Activated CD4-positive, alpha-beta T cell treated with anti-CD3 and anti-CD28 coated beads for 48 hours (primary cell): ENCODE data around the gene MRPL37.
"Not testable (repeated sequence)": the region's sequence is repeated elsewhere in the genome, so short reads cannot be mapped to it uniquely, and the experiment has no call there.

Source experiments
- DNase-seq: peaks from one replicate; pipeline ENCODE4 v3.0.0-alpha.2; 2020

MRPL37 gene

GRCh38 chr1:54220004-54220811 is 20.2 kb downstream of the MRPL37 start:
- DNase-seq = no peak

- no peak for DNase-seq
Observed at GRCh38 chr1:54221113-54221834, 21.3 kb downstream of the MRPL37 start.

- no peak for DNase-seq
Observed at GRCh38 chr1:54221867-54222484, 22.0 kb downstream of the MRPL37 start.

GRCh38 chr1:54222711-54223110 is 22.7 kb downstream of the MRPL37 start:
- DNase-seq = no peak

- no peak for DNase-seq
Observed at GRCh38 chr1:54223441-54224202, 23.7 kb downstream of the MRPL37 start.

GRCh38 chr1:54224233-54224632 is 24.3 kb downstream of the MRPL37 start:
- DNase-seq = no peak

GRCh38 chr1:54225378-54225777 is 25.4 kb downstream of the MRPL37 start:
- DNase-seq = no peak

- no peak for DNase-seq
Observed at GRCh38 chr1:54225986-54226559, 26.1 kb downstream of the MRPL37 start.

GRCh38 chr1:54227091-54227602 is 27.2 kb downstream of the MRPL37 start:
- peak; percentile 28 for DNase-seq

GRCh38 chr1:54227891-54228310 is 27.9 kb downstream of the MRPL37 start:
- no peak for DNase-seq

GRCh38 chr1:54228638-54229079 is 28.7 kb downstream of the MRPL37 start:
- no peak for DNase-seq

GRCh38 chr1:54229281-54229891 is 29.4 kb downstream of the MRPL37 start:
- peak; percentile 64 for DNase-seq

GRCh38 chr1:54230507-54231339 is 30.8 kb downstream of the MRPL37 start:
- peak; percentile 79 for DNase-seq

GRCh38 chr1:54233196-54233595 is 33.2 kb downstream of the MRPL37 start:
- DNase-seq = not testable (repeated sequence)

- DNase-seq = no peak
Observed at GRCh38 chr1:54234284-54234683, 34.3 kb downstream of the MRPL37 start.

- no peak for DNase-seq
Observed at GRCh38 chr1:54237586-54237985, 37.6 kb downstream of the MRPL37 start.

- no peak for DNase-seq
Observed at GRCh38 chr1:54238353-54239034, 38.5 kb downstream of the MRPL37 start.

GRCh38 chr1:54239035-54239383 is 39.0 kb downstream of the MRPL37 start:
- no peak for DNase-seq

- DNase-seq = no peak
Observed at GRCh38 chr1:54239631-54240031, 39.7 kb downstream of the MRPL37 start.

- no peak for DNase-seq
Observed at GRCh38 chr1:54240741-54241335, 40.9 kb downstream of the MRPL37 start.
